ENCODE data around the gene MCC. TPM values are rescaled to one million over a fixed set of nuclear protein-coding genes. Genes with fewer than 3 reads are reported as not detected.
A peak's percentile ranks its signal among the peaks of the same experiment; 100 is the strongest.

Gene MCC
- total RNA-seq, 1 donor from 2014 or later = 18.9 TPM

DNA sequence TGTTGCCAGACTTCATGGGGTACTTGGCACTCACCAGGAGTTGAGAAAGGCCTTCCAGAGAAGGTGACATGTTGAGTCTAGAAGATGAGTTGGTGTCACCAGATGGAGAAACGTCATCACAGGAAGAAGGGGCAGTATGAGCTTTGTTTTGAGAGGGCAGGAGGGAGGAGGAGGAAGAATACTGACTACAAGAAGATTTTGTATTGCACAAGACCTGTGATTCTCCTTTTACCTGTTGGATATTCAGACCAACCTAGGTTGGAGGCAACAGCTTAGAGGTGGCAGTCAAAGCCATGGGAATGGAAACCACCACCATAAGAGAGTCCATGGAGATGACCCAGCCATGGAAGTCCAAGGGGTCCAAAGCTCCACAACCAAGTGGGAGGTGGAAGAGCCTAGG, 207.7 kb downstream of the MCC start:
- Mint-ChIP-seq H3K27ac (no peak overlapping the region), H3K4me3 (ENCODE audit: low read depth) (no peak overlapping the region), H3K9me3 (ENCODE audit: low read depth) (no peaks in the 10 kb centered on the region), H3K27me3 (no peaks in the 10 kb centered on the region), H3K36me3 (ENCODE audit: insufficient read depth) (no peaks in the 10 kb centered on the region), H3K4me1 (ENCODE audit: low read depth) (peaks cover 20% of the 10 kb centered on the region)
- no peak for DNase-seq (ENCODE audit: low spot score, unreplicated experiment)
- TF ChIP-seq, protein P1, sequence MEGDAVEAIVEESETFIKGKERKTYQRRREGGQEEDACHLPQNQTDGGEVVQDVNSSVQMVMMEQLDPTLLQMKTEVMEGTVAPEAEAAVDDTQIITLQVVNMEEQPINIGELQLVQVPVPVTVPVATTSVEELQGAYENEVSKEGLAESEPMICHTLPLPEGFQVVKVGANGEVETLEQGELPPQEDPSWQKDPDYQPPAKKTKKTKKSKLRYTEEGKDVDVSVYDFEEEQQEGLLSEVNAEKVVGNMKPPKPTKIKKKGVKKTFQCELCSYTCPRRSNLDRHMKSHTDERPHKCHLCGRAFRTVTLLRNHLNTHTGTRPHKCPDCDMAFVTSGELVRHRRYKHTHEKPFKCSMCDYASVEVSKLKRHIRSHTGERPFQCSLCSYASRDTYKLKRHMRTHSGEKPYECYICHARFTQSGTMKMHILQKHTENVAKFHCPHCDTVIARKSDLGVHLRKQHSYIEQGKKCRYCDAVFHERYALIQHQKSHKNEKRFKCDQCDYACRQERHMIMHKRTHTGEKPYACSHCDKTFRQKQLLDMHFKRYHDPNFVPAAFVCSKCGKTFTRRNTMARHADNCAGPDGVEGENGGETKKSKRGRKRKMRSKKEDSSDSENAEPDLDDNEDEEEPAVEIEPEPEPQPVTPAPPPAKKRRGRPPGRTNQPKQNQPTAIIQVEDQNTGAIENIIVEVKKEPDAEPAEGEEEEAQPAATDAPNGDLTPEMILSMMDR (IDR thresholded peaks at IDR 0.05; ENCODE audit: unreplicated experiment) = no peak

- no peaks in the 10 kb centered on the region for H3K36me3 Mint-ChIP-seq (ENCODE audit: insufficient read depth)
- TF ChIP-seq, protein P1 (IDR thresholded peaks at IDR 0.05; ENCODE audit: unreplicated experiment) = no peak
- H3K4me1 Mint-ChIP-seq (ENCODE audit: low read depth) = peaks cover 30% of the 10 kb centered on the region
- DNase-seq (ENCODE audit: low spot score, unreplicated experiment) = no peak
- H3K27ac Mint-ChIP-seq = no peak overlapping the region
- no peaks in the 10 kb centered on the region for H3K9me3 Mint-ChIP-seq (ENCODE audit: low read depth)
- H3K27me3 Mint-ChIP-seq = no peaks in the 10 kb centered on the region
- no peak overlapping the region for H3K4me3 Mint-ChIP-seq (ENCODE audit: low read depth)
Observed at GRCh38 chr5:113278976-113279375, 209.3 kb downstream of the MCC start.

- Mint-ChIP-seq H3K9me3 (ENCODE audit: low read depth) (no peaks in the 10 kb centered on the region), H3K4me3 (ENCODE audit: low read depth) (no peak overlapping the region), H3K36me3 (ENCODE audit: insufficient read depth) (no peaks in the 10 kb centered on the region), H3K4me1 (ENCODE audit: low read depth) (peaks cover 27% of the 10 kb centered on the region), H3K27me3 (no peaks in the 10 kb centered on the region), H3K27ac (peak overlapping the region; percentile 12)
- TF ChIP-seq, protein P1 (IDR thresholded peaks at IDR 0.05; ENCODE audit: unreplicated experiment) = no peak
- DNase-seq (ENCODE audit: low spot score, unreplicated experiment) = no peak
Observed at GRCh38 chr5:113276493-113276892, 211.8 kb downstream of the MCC start.

GRCh38 chr5:113276001-113276400, 212.3 kb downstream of the MCC start:
- H3K9me3 Mint-ChIP-seq (ENCODE audit: low read depth) = no peaks in the 10 kb centered on the region
- no peaks in the 10 kb centered on the region for H3K27me3 Mint-ChIP-seq
- no peak for DNase-seq (ENCODE audit: low spot score, unreplicated experiment)
- TF ChIP-seq, protein P1 (IDR thresholded peaks at IDR 0.05; ENCODE audit: unreplicated experiment) = no peak
- H3K4me1 Mint-ChIP-seq (ENCODE audit: low read depth) = peaks cover 32% of the 10 kb centered on the region
- H3K36me3 Mint-ChIP-seq (ENCODE audit: insufficient read depth) = no peaks in the 10 kb centered on the region
- H3K4me3 Mint-ChIP-seq (ENCODE audit: low read depth) = no peak overlapping the region
- peak overlapping the region; percentile 12 for H3K27ac Mint-ChIP-seq

GRCh38 chr5:113274836-113275414, 213.3 kb downstream of the MCC start:
- Mint-ChIP-seq H3K4me3 (ENCODE audit: low read depth) (no peak overlapping the region), H3K9me3 (ENCODE audit: low read depth) (no peaks in the 10 kb centered on the region), H3K27ac (peak overlapping the region; percentile 86)

More at GRCh38 chr5:113274836-113275414, 213.3 kb downstream of the MCC start:
- TF ChIP-seq, protein P1 (IDR thresholded peaks at IDR 0.05; ENCODE audit: unreplicated experiment) = no peak
- Mint-ChIP-seq H3K4me1 (ENCODE audit: low read depth) (peaks cover 42% of the 10 kb centered on the region), H3K36me3 (ENCODE audit: insufficient read depth) (no peaks in the 10 kb centered on the region), H3K27me3 (no peaks in the 10 kb centered on the region)
- no peak for DNase-seq (ENCODE audit: low spot score, unreplicated experiment)

Data from progenitor cell of endocrine pancreas (in vitro differentiated cells).